GM10266 (cell line): ENCODE measurements around the gene TNNT1.
"Not testable (repeated sequence)": the region's sequence is repeated elsewhere in the genome, so short reads cannot be mapped to it uniquely, and the experiment has no call there.

Source experiments
- DNase-seq: peaks from one replicate; pipeline ENCODE4 v3.0.0; 2012; ENCODE audit errors: extremely low spot score
- CTCF ChIP-seq: IDR thresholded peaks from 2 replicates; pipeline ENCODE4 v1.5.1; 2012; ENCODE audit warnings: mild to moderate bottlenecking, low read depth; ENCODE audit not compliant: control insufficient read depth, insufficient read depth; ENCODE audit errors: missing control alignments

TNNT1 gene

GRCh38 chr19:55174425-55175116, 25.6 kb upstream of the TNNT1 start:
- DNase-seq: no peak
- TF ChIP-seq CTCF: no peak

GRCh38 chr19:55173714-55174409, 24.9 kb upstream of the TNNT1 start:
- peak; percentile 78 for DNase-seq
- no peak for TF ChIP-seq CTCF

- TF ChIP-seq CTCF: no peak
- no peak for DNase-seq
Observed at GRCh38 chr19:55173186-55173713, 24.2 kb upstream of the TNNT1 start.

GRCh38 chr19:55172741-55173140, 23.7 kb upstream of the TNNT1 start:
- no peak for DNase-seq

GRCh38 chr19:55172318-55172717, 23.3 kb upstream of the TNNT1 start:
- DNase-seq: not testable (repeated sequence)

More at GRCh38 chr19:55172741-55173140, 23.7 kb upstream of the TNNT1 start:
- no peak for TF ChIP-seq CTCF

GRCh38 chr19:55171440-55171839, 22.4 kb upstream of the TNNT1 start:
- TF ChIP-seq CTCF: no peak
- DNase-seq: no peak

- DNase-seq: no peak
- TF ChIP-seq CTCF: no peak
Observed at GRCh38 chr19:55169136-55169535, 20.1 kb upstream of the TNNT1 start.
